HEK293 (cell line): ENCODE results near the gene RNF212.

Experiments used
- IKZF3 ChIP-seq: fragments of 450-650 bp; IDR thresholded peaks from 2 replicates; pipeline ENCODE4 v1.5.0; 2018; ENCODE audit warnings: missing biosample characterization, mild to moderate bottlenecking, missing genetic modification characterization, moderate library complexity
- ZBTB20 ChIP-seq: fragments of 450-650 bp; formaldehyde crosslinking; IDR thresholded peaks from 2 replicates; pipeline ENCODE4 v1.5.1; 2016; ENCODE audit warnings: missing biosample characterization, missing genetic modification characterization
- ZNF791 ChIP-seq: fragments of 450-650 bp; formaldehyde crosslinking; IDR thresholded peaks from 2 replicates; pipeline ENCODE4 v1.5.1; 2016; ENCODE audit warnings: missing biosample characterization, missing genetic modification characterization
- TF ChIP-seq, protein P1 (sequence below): fragments of 450-650 bp; formaldehyde crosslinking; IDR thresholded peaks from 2 replicates; pipeline ENCODE4 v1.5.1; 2016; ENCODE audit warnings: missing biosample characterization, missing genetic modification characterization, borderline replicate concordance
- TF ChIP-seq, protein P2 (sequence below): fragments of 450-650 bp; formaldehyde crosslinking; IDR thresholded peaks from 2 replicates; pipeline ENCODE4 v1.5.1; 2016; ENCODE audit warnings: missing biosample characterization, missing genetic modification characterization, borderline replicate concordance

DNA sequence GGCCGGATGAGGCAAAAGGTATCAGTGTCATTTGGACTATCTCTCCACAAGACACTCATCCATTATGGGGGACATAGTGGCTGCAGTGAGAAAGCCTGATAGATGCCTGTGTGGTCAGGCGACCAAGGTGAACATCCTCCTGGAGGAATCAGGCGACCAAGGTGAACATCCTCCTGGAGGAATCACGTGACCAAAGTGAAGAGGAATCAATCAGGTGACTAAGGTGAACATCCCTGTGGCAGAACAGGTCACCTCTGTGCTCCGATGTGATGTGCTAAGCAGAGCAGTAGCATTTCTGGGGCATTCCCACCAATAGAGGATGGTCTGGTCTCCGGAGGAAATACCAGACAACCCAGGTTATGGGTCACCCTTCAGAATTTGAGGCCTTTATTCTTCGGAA lies 44.0 kb downstream of the RNF212 start:
- TF ChIP-seq IKZF3 (tag by site-specific recombination) (no peak), ZNF791 (tag by site-specific recombination) (no peak), ZBTB20 (tag by site-specific recombination) (no peak)
- TF ChIP-seq, protein P1, sequence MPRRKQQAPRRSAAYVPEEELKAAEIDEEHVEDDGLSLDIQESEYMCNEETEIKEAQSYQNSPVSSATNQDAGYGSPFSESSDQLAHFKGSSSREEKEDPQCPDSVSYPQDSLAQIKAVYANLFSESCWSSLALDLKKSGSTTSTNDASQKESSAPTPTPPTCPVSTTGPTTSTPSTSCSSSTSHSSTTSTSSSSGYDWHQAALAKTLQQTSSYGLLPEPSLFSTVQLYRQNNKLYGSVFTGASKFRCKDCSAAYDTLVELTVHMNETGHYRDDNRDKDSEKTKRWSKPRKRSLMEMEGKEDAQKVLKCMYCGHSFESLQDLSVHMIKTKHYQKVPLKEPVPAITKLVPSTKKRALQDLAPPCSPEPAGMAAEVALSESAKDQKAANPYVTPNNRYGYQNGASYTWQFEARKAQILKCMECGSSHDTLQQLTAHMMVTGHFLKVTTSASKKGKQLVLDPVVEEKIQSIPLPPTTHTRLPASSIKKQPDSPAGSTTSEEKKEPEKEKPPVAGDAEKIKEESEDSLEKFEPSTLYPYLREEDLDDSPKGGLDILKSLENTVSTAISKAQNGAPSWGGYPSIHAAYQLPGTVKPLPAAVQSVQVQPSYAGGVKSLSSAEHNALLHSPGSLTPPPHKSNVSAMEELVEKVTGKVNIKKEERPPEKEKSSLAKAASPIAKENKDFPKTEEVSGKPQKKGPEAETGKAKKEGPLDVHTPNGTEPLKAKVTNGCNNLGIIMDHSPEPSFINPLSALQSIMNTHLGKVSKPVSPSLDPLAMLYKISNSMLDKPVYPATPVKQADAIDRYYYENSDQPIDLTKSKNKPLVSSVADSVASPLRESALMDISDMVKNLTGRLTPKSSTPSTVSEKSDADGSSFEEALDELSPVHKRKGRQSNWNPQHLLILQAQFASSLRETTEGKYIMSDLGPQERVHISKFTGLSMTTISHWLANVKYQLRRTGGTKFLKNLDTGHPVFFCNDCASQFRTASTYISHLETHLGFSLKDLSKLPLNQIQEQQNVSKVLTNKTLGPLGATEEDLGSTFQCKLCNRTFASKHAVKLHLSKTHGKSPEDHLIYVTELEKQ (tag by site-specific recombination): no peak
- TF ChIP-seq, protein P2, sequence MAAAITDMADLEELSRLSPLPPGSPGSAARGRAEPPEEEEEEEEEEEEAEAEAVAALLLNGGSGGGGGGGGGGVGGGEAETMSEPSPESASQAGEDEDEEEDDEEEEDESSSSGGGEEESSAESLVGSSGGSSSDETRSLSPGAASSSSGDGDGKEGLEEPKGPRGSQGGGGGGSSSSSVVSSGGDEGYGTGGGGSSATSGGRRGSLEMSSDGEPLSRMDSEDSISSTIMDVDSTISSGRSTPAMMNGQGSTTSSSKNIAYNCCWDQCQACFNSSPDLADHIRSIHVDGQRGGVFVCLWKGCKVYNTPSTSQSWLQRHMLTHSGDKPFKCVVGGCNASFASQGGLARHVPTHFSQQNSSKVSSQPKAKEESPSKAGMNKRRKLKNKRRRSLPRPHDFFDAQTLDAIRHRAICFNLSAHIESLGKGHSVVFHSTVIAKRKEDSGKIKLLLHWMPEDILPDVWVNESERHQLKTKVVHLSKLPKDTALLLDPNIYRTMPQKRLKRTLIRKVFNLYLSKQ (tag by site-specific recombination): no peak
